ENCODE measurements around the gene GPSM1. TPM values are rescaled to one million over a fixed set of nuclear protein-coding genes. Genes with fewer than 3 reads are reported as not detected.

The GPSM1 gene
- total RNA-seq, 1 donor from 2014 or later = 69.0 TPM

- DNase-seq = no peak
- no peak for TF ChIP-seq CTCF (IDR thresholded peaks at IDR 0.05; ENCODE audit: borderline replicate concordance)
- H3K4me1 ChIP-seq = peaks cover 27% of the 10 kb centered on the region
- no peaks in the 10 kb centered on the region for H3K9me3 ChIP-seq (replicated peaks)
- no peak overlapping the region for H3K27ac ChIP-seq (replicated peaks)
- H3K4me3 ChIP-seq = no peak overlapping the region
- H3K36me3 ChIP-seq = peaks cover 50% of the 10 kb centered on the region
- intact Hi-C loops (cut with micrococcal nuclease) = no loop called here
- no peaks in the 10 kb centered on the region for H3K27me3 ChIP-seq (ENCODE audit: low read depth)
Measured at GRCh38 chr9:136379891-136380290, 52.6 kb downstream of the GPSM1 start.

- DNase-seq = no peak
- no peak for TF ChIP-seq CTCF (IDR thresholded peaks at IDR 0.05; ENCODE audit: borderline replicate concordance)
- H3K36me3 ChIP-seq = peaks cover 55% of the 10 kb centered on the region
- no peak overlapping the region for H3K4me3 ChIP-seq
- no peaks in the 10 kb centered on the region for H3K27me3 ChIP-seq (ENCODE audit: low read depth)
- no peaks in the 10 kb centered on the region for H3K9me3 ChIP-seq (replicated peaks)
- peaks cover 27% of the 10 kb centered on the region for H3K4me1 ChIP-seq
- no peak overlapping the region for H3K27ac ChIP-seq (replicated peaks)
- intact Hi-C loops (cut with micrococcal nuclease) = no loop called here
Measured at GRCh38 chr9:136380381-136380780, 53.0 kb downstream of the GPSM1 start.

GRCh38 chr9:136381311-136381710 is 54.0 kb downstream of the GPSM1 start:
- H3K4me1 ChIP-seq = peaks cover 27% of the 10 kb centered on the region
- intact Hi-C loops (cut with micrococcal nuclease) = no loop called here
- H3K9me3 ChIP-seq (replicated peaks) = no peaks in the 10 kb centered on the region
- no peak for TF ChIP-seq CTCF (IDR thresholded peaks at IDR 0.05; ENCODE audit: borderline replicate concordance)
- no peak overlapping the region for H3K4me3 ChIP-seq
- no peaks in the 10 kb centered on the region for H3K27me3 ChIP-seq (ENCODE audit: low read depth)
- peaks cover 64% of the 10 kb centered on the region for H3K36me3 ChIP-seq
- DNase-seq = peak; percentile 73
- H3K27ac ChIP-seq (replicated peaks) = no peak overlapping the region

GRCh38 chr9:136381966-136382513 is 54.7 kb downstream of the GPSM1 start:
- intact Hi-C loops (cut with micrococcal nuclease) = no loop called here
- Histone ChIP-seq H3K4me3 (no peak overlapping the region), H3K27ac (replicated peaks) (no peak overlapping the region), H3K4me1 (peaks cover 27% of the 10 kb centered on the region), H3K27me3 (ENCODE audit: low read depth) (no peaks in the 10 kb centered on the region), H3K36me3 (peaks cover 66% of the 10 kb centered on the region), H3K9me3 (replicated peaks) (no peaks in the 10 kb centered on the region)
- no peak for TF ChIP-seq CTCF (IDR thresholded peaks at IDR 0.05; ENCODE audit: borderline replicate concordance)
- DNase-seq = no peak

GRCh38 chr9:136383436-136383835 is 56.1 kb downstream of the GPSM1 start:
- intact Hi-C loops (cut with micrococcal nuclease) = no loop called here
- DNase-seq = no peak
- Histone ChIP-seq H3K4me1 (peaks cover 24% of the 10 kb centered on the region), H3K27ac (replicated peaks) (no peak overlapping the region), H3K9me3 (replicated peaks) (no peaks in the 10 kb centered on the region), H3K27me3 (ENCODE audit: low read depth) (no peaks in the 10 kb centered on the region), H3K4me3 (no peak overlapping the region), H3K36me3 (peaks cover 79% of the 10 kb centered on the region)
- no peak for TF ChIP-seq CTCF (IDR thresholded peaks at IDR 0.05; ENCODE audit: borderline replicate concordance)

Measured in left ventricle myocardium inferior (tissue), 1 donor.